Measurements from ENCODE around the gene SPIB. TPM values are rescaled to one million over a fixed set of nuclear protein-coding genes. Genes with fewer than 3 reads are reported as not detected.

SPIB gene
- total RNA-seq, 1 experiment from 2014 or later: not detected

DNA sequence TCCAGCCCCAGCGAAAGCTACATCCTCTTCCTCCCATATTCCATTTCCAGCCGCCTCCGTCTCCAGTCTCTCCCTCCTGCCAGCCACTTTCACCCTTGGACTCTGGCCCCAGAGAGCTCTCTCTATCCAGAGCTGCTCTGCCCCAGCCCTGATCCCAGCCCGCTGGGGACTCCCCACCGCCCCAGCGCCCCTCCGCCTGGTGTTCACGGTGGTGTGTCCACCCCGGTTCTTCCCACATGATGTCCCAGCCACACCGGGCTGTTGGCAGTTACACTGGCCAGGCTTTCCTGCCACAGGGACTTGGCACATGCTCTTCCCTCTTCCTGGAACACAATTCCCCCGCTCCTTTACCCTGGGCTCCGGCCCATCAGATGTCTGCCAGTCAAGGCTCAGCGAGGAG is 46.3 kb downstream of the SPIB start:
- Mint-ChIP-seq H3K4me1 (ENCODE audit: insufficient read depth, unreplicated experiment) (no peaks in the 10 kb centered on the region), H3K9me3 (ENCODE audit: unreplicated experiment) (no peaks in the 10 kb centered on the region), H3K27me3 (ENCODE audit: insufficient read depth, unreplicated experiment) (no peaks in the 10 kb centered on the region), H3K4me3 (ENCODE audit: unreplicated experiment) (no peak overlapping the region), H3K27ac (ENCODE audit: low read depth, unreplicated experiment) (no peak overlapping the region), H3K36me3 (ENCODE audit: insufficient read depth, unreplicated experiment) (no peaks in the 10 kb centered on the region)
- ChIA-PET POLR2A (no interaction called here), CTCF (interaction anchor here (0.6 to 1.4 kb wide), 3 partner anchors 112 to 522 kb away, joined by 3 read pairs; no protein-coding TSS in a partner anchor)
- DNase-seq (ENCODE audit: unreplicated experiment): no peak
- intact Hi-C loops (cut with micrococcal nuclease): no loop called here
- TF ChIP-seq, protein P1, sequence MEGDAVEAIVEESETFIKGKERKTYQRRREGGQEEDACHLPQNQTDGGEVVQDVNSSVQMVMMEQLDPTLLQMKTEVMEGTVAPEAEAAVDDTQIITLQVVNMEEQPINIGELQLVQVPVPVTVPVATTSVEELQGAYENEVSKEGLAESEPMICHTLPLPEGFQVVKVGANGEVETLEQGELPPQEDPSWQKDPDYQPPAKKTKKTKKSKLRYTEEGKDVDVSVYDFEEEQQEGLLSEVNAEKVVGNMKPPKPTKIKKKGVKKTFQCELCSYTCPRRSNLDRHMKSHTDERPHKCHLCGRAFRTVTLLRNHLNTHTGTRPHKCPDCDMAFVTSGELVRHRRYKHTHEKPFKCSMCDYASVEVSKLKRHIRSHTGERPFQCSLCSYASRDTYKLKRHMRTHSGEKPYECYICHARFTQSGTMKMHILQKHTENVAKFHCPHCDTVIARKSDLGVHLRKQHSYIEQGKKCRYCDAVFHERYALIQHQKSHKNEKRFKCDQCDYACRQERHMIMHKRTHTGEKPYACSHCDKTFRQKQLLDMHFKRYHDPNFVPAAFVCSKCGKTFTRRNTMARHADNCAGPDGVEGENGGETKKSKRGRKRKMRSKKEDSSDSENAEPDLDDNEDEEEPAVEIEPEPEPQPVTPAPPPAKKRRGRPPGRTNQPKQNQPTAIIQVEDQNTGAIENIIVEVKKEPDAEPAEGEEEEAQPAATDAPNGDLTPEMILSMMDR (IDR thresholded peaks at IDR 0.05; ENCODE audit: unreplicated experiment): no peak
- no TSS peak for BruUV-seq (replicated peaks)

DNA sequence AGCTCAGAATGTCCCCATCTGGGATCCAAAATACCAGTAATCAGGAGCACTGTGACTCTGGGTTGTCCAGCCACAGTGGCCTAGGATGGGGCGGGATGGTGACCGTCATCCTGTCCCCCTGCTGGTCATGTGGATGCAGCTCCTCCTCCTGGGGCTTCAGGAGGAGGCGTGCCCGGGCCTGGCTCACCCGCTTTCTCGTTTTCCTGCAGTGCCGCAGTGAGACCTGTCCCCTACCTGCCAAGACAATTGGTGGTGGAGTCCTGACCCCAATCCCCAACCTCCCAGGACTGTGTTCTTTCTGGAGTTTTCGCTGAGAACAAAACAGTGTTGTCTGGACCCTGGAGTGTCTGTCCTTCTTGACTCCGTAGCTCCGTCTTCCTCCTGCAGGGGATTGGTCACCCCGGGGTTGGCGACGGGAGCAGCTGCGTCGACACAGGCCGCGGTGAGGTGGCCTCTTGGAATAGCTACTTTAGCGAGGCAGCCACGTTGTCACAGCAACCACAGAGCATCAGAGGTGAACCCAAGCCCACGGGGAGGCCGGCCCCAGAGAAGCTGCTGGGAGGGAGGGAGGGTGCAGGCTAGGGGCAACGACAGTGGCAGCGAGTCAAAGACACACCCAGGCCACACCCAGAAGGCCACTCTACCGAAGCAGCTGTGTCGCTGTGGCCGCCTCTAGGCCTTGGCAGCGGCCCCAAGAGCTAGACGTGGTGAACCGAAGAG is 47.4 kb downstream of the SPIB start:
- TF ChIP-seq, protein P1 (IDR thresholded peaks at IDR 0.05; ENCODE audit: unreplicated experiment): no peak
- ChIA-PET POLR2A (interaction anchor here (1.3 kb wide), 1 partner anchor 82 kb away, joined by 3 read pairs; the partner anchor contains the start of gene POLD1), CTCF (interaction anchor here (0.6 to 1.8 kb wide), 6 partner anchors 50 to 456 kb away, joined by 3 to 6 read pairs (median 3); no protein-coding TSS in a partner anchor)
- Mint-ChIP-seq H3K36me3 (ENCODE audit: insufficient read depth, unreplicated experiment) (no peaks in the 10 kb centered on the region), H3K27ac (ENCODE audit: low read depth, unreplicated experiment) (no peak overlapping the region), H3K9me3 (ENCODE audit: unreplicated experiment) (no peaks in the 10 kb centered on the region), H3K4me3 (ENCODE audit: unreplicated experiment) (no peak overlapping the region), H3K27me3 (ENCODE audit: insufficient read depth, unreplicated experiment) (no peaks in the 10 kb centered on the region), H3K4me1 (ENCODE audit: insufficient read depth, unreplicated experiment) (no peaks in the 10 kb centered on the region)
- no TSS peak for BruUV-seq (replicated peaks)
- intact Hi-C loops (cut with micrococcal nuclease): no loop called here
- no peak for DNase-seq (ENCODE audit: unreplicated experiment)

DNA sequence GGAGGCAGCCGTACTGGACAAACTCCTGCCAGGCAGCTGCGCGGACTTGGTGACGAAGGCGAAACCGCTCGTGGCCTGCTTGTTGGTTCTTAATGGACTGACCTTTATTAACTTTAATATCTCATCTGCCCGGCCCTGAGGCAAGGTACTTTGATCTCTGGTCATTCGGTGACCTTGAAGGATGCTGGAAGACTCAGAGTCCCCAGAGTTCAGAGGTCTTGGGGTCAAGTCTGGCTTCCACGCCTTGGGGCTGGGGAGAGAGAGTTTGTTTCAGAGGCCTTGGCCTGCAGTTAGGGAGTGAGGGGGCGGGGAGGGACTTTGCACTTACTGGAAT is 47.9 kb downstream of the SPIB start:
- Mint-ChIP-seq H3K9me3 (ENCODE audit: unreplicated experiment) (no peaks in the 10 kb centered on the region), H3K36me3 (ENCODE audit: insufficient read depth, unreplicated experiment) (no peaks in the 10 kb centered on the region), H3K27me3 (ENCODE audit: insufficient read depth, unreplicated experiment) (no peaks in the 10 kb centered on the region), H3K4me3 (ENCODE audit: unreplicated experiment) (no peak overlapping the region), H3K27ac (ENCODE audit: low read depth, unreplicated experiment) (no peak overlapping the region), H3K4me1 (ENCODE audit: insufficient read depth, unreplicated experiment) (no peaks in the 10 kb centered on the region)
- TF ChIP-seq, protein P1 (IDR thresholded peaks at IDR 0.05; ENCODE audit: unreplicated experiment): no peak
- no TSS peak for BruUV-seq (replicated peaks)
- intact Hi-C loops (cut with micrococcal nuclease): no loop called here
- DNase-seq (ENCODE audit: unreplicated experiment): no peak
- CTCF ChIA-PET: interaction anchor here (0.6 to 1.8 kb wide), 5 partner anchors 63 to 518 kb away, joined by 3 to 6 read pairs (median 3); no protein-coding TSS in a partner anchor
- POLR2A ChIA-PET: interaction anchor here (1.3 kb wide), 1 partner anchor 83 kb away, joined by 3 read pairs; the partner anchor contains the start of gene POLD1

DNA sequence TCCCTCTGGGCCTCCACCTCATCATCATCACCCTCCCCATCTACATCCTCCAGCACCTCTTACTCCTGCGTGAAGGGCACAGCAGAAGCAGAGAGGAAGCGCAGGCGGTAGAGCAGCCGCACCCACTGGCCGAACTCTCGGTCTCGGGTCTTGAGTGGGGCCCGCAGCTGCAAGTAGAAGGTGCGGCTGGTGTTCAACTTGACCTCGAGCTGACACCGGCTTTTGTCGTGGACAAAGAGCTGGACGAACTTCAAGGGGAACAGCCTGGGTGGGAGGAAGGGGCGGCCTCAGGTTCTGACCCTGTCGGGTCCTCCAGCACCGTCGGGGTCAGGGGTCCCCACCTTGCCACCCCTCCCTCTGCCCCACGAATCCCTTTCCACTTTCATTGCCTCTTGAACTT is 48.8 kb downstream of the SPIB start:
- ChIA-PET POLR2A (interaction anchor here (1.3 kb wide), 1 partner anchor 84 kb away, joined by 3 read pairs; the partner anchor contains the start of gene POLD1), CTCF (no interaction called here)
- H3K9me3 Mint-ChIP-seq (ENCODE audit: unreplicated experiment): no peaks in the 10 kb centered on the region
- intact Hi-C loops (cut with micrococcal nuclease): no loop called here
- no peaks in the 10 kb centered on the region for H3K36me3 Mint-ChIP-seq (ENCODE audit: insufficient read depth, unreplicated experiment)
- TF ChIP-seq, protein P1 (IDR thresholded peaks at IDR 0.05; ENCODE audit: unreplicated experiment): no peak
- DNase-seq (ENCODE audit: unreplicated experiment): no peak
- H3K27ac Mint-ChIP-seq (ENCODE audit: low read depth, unreplicated experiment): no peak overlapping the region
- H3K4me3 Mint-ChIP-seq (ENCODE audit: unreplicated experiment): no peak overlapping the region
- no peaks in the 10 kb centered on the region for H3K27me3 Mint-ChIP-seq (ENCODE audit: insufficient read depth, unreplicated experiment)
- no TSS peak for BruUV-seq (replicated peaks)
- no peaks in the 10 kb centered on the region for H3K4me1 Mint-ChIP-seq (ENCODE audit: insufficient read depth, unreplicated experiment)
